HG03571 (cell line): ENCODE measurements around the gene GLTPD2.

Experiments used
- ATAC-seq: cut with Tn5 transposase; IDR thresholded peaks from one replicate; pipeline ENCODE4 v1.9.1; 2021; ENCODE audit not compliant: unreplicated experiment

Gene GLTPD2

GRCh38 chr17:4788807-4789700 is at the start of gene GLTPD2:
TSS of gene GLTPD2 (plus strand) at chr17:4788964. CDS start at chr17:4789012, 48 bp downstream.
- ATAC-seq, result no peak

GRCh38 chr17:4739122-4740024 is 49.4 kb upstream of the GLTPD2 start, which contains the start of the genes CXCL16 and ZMYND15:
TSS of gene CXCL16 (minus strand) at chr17:4739928. CDS start at chr17:4739339, 589 bp downstream.
TSS of gene ZMYND15 (plus strand) at chr17:4739833. CDS start at chr17:4740549, 716 bp downstream.
- peak; percentile 71 for ATAC-seq

- ATAC-seq, result no peak
Observed at GRCh38 chr17:4740025-4740351, 48.8 kb upstream of the GLTPD2 start.

GRCh38 chr17:4740584-4740983 is 48.2 kb upstream of the GLTPD2 start:
- ATAC-seq, result no peak

GRCh38 chr17:4741544-4741943 is 47.2 kb upstream of the GLTPD2 start:
- no peak for ATAC-seq

- ATAC-seq, result no peak
Observed at GRCh38 chr17:4742133-4742532, 46.6 kb upstream of the GLTPD2 start.

- ATAC-seq, result no peak
Observed at GRCh38 chr17:4742629-4743028, 46.1 kb upstream of the GLTPD2 start.

GRCh38 chr17:4743216-4743615 is 45.5 kb upstream of the GLTPD2 start:
- no peak for ATAC-seq

GRCh38 chr17:4743898-4744297 is 44.9 kb upstream of the GLTPD2 start:
- ATAC-seq, result no peak

- no peak for ATAC-seq
Observed at GRCh38 chr17:4744999-4745969, 43.5 kb upstream of the GLTPD2 start.

GRCh38 chr17:4747847-4748246 is 40.9 kb upstream of the GLTPD2 start:
- ATAC-seq, result no peak

- no peak for ATAC-seq
Observed at GRCh38 chr17:4748686-4749085, 40.1 kb upstream of the GLTPD2 start.

- no peak for ATAC-seq
Observed at GRCh38 chr17:4750606-4751005, 38.2 kb upstream of the GLTPD2 start.

- no peak for ATAC-seq
Observed at GRCh38 chr17:4751932-4752331, 36.8 kb upstream of the GLTPD2 start.

GRCh38 chr17:4753392-4753791 is 35.4 kb upstream of the GLTPD2 start:
- no peak for ATAC-seq

GRCh38 chr17:4759776-4760236 is 29.0 kb upstream of the GLTPD2 start:
- ATAC-seq, result no peak

GRCh38 chr17:4764595-4764994 is 24.2 kb upstream of the GLTPD2 start:
- ATAC-seq, result no peak

GRCh38 chr17:4766201-4766600 is 22.6 kb upstream of the GLTPD2 start:
- ATAC-seq, result no peak

GRCh38 chr17:4766723-4767122 is 22.0 kb upstream of the GLTPD2 start:
- no peak for ATAC-seq

GRCh38 chr17:4768298-4768697 is 20.5 kb upstream of the GLTPD2 start:
- no peak for ATAC-seq
